Measurements from ENCODE around the gene PRDX1.

DNA sequence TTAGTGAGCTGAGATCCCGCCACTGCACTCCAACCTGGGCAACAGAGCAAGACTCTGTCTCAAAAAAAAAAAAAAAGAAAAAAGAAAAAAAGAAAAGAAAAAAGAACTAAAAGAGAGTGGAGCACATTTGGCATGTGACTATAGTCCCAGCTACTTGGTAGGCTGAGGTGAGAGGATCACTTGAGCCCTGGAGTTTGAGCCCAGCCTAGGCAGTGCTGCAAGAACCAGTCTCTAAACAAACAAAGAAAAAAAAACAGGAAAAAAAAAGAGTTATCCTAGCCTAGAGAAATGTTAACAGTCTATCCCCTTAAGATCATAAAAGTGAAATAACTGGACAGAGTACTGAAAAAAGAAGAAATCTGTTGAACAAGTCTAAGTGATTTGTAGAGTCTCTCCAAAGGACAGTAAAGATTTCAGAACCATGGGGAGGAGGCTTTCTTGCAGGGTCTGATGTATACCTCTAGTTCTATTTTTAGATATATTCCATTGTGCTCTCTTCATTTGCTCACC, 4.5 kb upstream of the PRDX1 start:
- TF ChIP-seq, protein P1, sequence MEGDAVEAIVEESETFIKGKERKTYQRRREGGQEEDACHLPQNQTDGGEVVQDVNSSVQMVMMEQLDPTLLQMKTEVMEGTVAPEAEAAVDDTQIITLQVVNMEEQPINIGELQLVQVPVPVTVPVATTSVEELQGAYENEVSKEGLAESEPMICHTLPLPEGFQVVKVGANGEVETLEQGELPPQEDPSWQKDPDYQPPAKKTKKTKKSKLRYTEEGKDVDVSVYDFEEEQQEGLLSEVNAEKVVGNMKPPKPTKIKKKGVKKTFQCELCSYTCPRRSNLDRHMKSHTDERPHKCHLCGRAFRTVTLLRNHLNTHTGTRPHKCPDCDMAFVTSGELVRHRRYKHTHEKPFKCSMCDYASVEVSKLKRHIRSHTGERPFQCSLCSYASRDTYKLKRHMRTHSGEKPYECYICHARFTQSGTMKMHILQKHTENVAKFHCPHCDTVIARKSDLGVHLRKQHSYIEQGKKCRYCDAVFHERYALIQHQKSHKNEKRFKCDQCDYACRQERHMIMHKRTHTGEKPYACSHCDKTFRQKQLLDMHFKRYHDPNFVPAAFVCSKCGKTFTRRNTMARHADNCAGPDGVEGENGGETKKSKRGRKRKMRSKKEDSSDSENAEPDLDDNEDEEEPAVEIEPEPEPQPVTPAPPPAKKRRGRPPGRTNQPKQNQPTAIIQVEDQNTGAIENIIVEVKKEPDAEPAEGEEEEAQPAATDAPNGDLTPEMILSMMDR (conservative IDR thresholded peaks at IDR 0.05 in 1 of 2, IDR thresholded peaks at IDR 0.05 in 1 of 2; ENCODE audit: extremely low read depth in 1 of 2, insufficient read depth in 1 of 2, low read depth in 1 of 2, low read length in 2 of 2) = no peak
- TF ChIP-seq EZH2 (IDR thresholded peaks at IDR 0.05; ENCODE audit: borderline replicate concordance, low read length) = no peak
